CD4-positive, alpha-beta T cell (primary cell): Measurements from ENCODE around the gene TLR8. TPM values are rescaled to one million over a fixed set of nuclear protein-coding genes. Genes with fewer than 3 reads are reported as not detected.
"Not testable (repeated sequence)": the region's sequence is repeated elsewhere in the genome, so short reads cannot be mapped to it uniquely, and the experiment has no call there.

ENCODE experiments used
- ATAC-seq: fragments of 200-7000 bp; cut with Tn5 transposase; one replicate; pipeline ENCODE4 v1.10.0; 2022; ENCODE audit warnings: mild to moderate bottlenecking; ENCODE audit not compliant: poor library complexity
- CTCF ChIA-PET: fragments of 350-600 bp; sonication (Branson Sonifier 250); formaldehyde crosslinking; loops from one replicate; lab custom pipeline; 2021; ENCODE audit warnings: antibody characterized with exemption, inconsistent platforms; lab: Charles Lee
- POLR2A ChIA-PET: fragments of 350-600 bp; sonication (Branson Sonifier 250); formaldehyde crosslinking; loops from one replicate; lab custom pipeline; 2021; ENCODE audit warnings: antibody characterized with exemption, inconsistent platforms; lab: Charles Lee
- DNase-seq, 14 experiments: peaks; one replicate each; pipeline ENCODE4 v3.0.0-alpha.2; 2013 to 2020; ENCODE audit warnings: mixed read lengths in 2 of 14
- H3K27ac ChIP-seq, 2 donors: one replicate each; pipeline versions ENCODE4 v1.5.1 to v1.7.0; 2013; ENCODE audit warnings: low read length in 2 of 2, low read depth in 1 of 2, mild to moderate bottlenecking in 1 of 2
- H3K27me3 ChIP-seq, 2 experiments: 1 replicate in 1 of 2; 2 replicates in 1 of 2; pipeline versions ENCODE4 v1.6.1 to v1.7.0; 2013; ENCODE audit warnings: low read length in 2 of 2, control low read depth in 1 of 2, mild to moderate bottlenecking in 1 of 2, moderate library complexity in 1 of 2; ENCODE audit not compliant: insufficient read depth in 2 of 2, control insufficient read depth in 1 of 2
- H3K36me3 ChIP-seq: one replicate; pipeline ENCODE4 v1.6.1; 2013; ENCODE audit warnings: low read length, control low read depth; ENCODE audit not compliant: insufficient read depth
- H3K4me1 ChIP-seq: one replicate; pipeline ENCODE4 v1.6.1; 2013; ENCODE audit warnings: low read length, control low read depth; ENCODE audit not compliant: insufficient read depth
- H3K4me3 ChIP-seq: one replicate; pipeline ENCODE4 v1.5.1; 2013; ENCODE audit warnings: mild to moderate bottlenecking, low read length, moderate library complexity
- H3K9me3 ChIP-seq, 2 experiments: 1 replicate in 1 of 2; 2 replicates in 1 of 2; pipeline versions ENCODE4 v1.6.1 to v1.7.0; 2013; ENCODE audit warnings: low read length in 2 of 2, mild to moderate bottlenecking in 2 of 2, control low read depth in 1 of 2, moderate library complexity in 1 of 2; ENCODE audit not compliant: control insufficient read depth in 1 of 2, insufficient read depth in 1 of 2
- H3K27ac Mint-ChIP-seq: one replicate; pipeline ENCODE4 v1.8.0; 2020; ENCODE audit warnings: mixed read lengths
- H3K27me3 Mint-ChIP-seq: one replicate; pipeline ENCODE4 v1.8.0; 2021; ENCODE audit warnings: mixed read lengths
- H3K36me3 Mint-ChIP-seq: one replicate; pipeline ENCODE4 v1.8.0; 2021; ENCODE audit warnings: low read depth, mixed read lengths
- H3K4me1 Mint-ChIP-seq: one replicate; pipeline ENCODE4 v1.8.0; 2021; ENCODE audit warnings: low read depth, mixed read lengths
- H3K4me3 Mint-ChIP-seq: one replicate; pipeline ENCODE4 v1.8.0; 2020; ENCODE audit warnings: mild to moderate bottlenecking, mixed read lengths
- H3K9me3 Mint-ChIP-seq: one replicate; pipeline ENCODE4 v1.8.0; 2020; ENCODE audit warnings: mixed read lengths
- CTCF ChIP-seq: fragments of 200-600 bp; IDR thresholded peaks from one replicate; pipeline ENCODE4 v1.8.0; 2022; ENCODE audit warnings: antibody characterized with exemption, mild to moderate bottlenecking
- intact Hi-C, 2 experiments: fragments of 100-400 bp; cut with DNase I in 1 of 2; cut with micrococcal nuclease in 1 of 2; formaldehyde crosslinking; loops; one replicate each; pipeline versions ENCODE4 v1.15.1 to v1.9.0; 2023 to 2025; cut with DNase I, micrococcal nuclease
- total RNA-seq, 174 experiments: library from RNA in 2 of 174; stranded (reverse) in 2 of 174; gene quantifications; one replicate each; pipeline ENCODE4 v1.2.3 and lab custom pipeline; 2021 to 2026

The TLR8 gene
- total RNA-seq, 2 experiments from 2014 or later, result 0.08 TPM

GRCh38 chrX:12936947-12937346 is 30.5 kb downstream of the TLR8 start:
- no peak for ATAC-seq
- no peak overlapping the region for H3K4me3 Mint-ChIP-seq
- H3K9me3 Mint-ChIP-seq, result no peaks in the 10 kb centered on the region
- no peak for TF ChIP-seq CTCF
- no peak for DNase-seq
- no peaks in the 10 kb centered on the region for H3K4me1 Mint-ChIP-seq
- Histone ChIP-seq H3K27me3 (no peaks in the 10 kb centered on the region), H3K36me3 (no peaks in the 10 kb centered on the region), H3K27ac (no peak overlapping the region), H3K9me3 (no peaks in the 10 kb centered on the region), H3K4me1 (no peaks in the 10 kb centered on the region), H3K4me3 (no peak overlapping the region)
- H3K27ac Mint-ChIP-seq, result no peak overlapping the region
- H3K27me3 Mint-ChIP-seq, result no peaks in the 10 kb centered on the region
- no peaks in the 10 kb centered on the region for H3K36me3 Mint-ChIP-seq
- POLR2A ChIA-PET, result no interaction called here
- intact Hi-C loops, result no loop called here
- CTCF ChIA-PET, result interaction anchor here (2.3 kb wide), 1 partner anchor 10 kb away, joined by 15 read pairs; no protein-coding TSS in a partner anchor

- H3K27me3 ChIP-seq, DNase-seq, H3K27ac Mint-ChIP-seq, H3K4me1 Mint-ChIP-seq, H3K4me3 ChIP-seq, H3K36me3 ChIP-seq, POLR2A ChIA-PET, H3K4me1 ChIP-seq, H3K27ac ChIP-seq, H3K9me3 Mint-ChIP-seq, CTCF ChIA-PET, ATAC-seq, H3K27me3 Mint-ChIP-seq, H3K36me3 Mint-ChIP-seq, H3K4me3 Mint-ChIP-seq, H3K9me3 ChIP-seq: not testable (repeated sequence)
- intact Hi-C loops, result loop anchor here in 1 of 2 experiments (10.0 kb wide), 1 partner anchor 404 kb away; no protein-coding TSS in a partner anchor
Observed at GRCh38 chrX:12940471-12940870, 34.1 kb downstream of the TLR8 start.

GRCh38 chrX:12943592-12943991 is 37.2 kb downstream of the TLR8 start:
- peaks cover 26% of the 10 kb centered on the region for H3K4me1 Mint-ChIP-seq
- H3K4me1 ChIP-seq, result peaks cover 20% of the 10 kb centered on the region
- DNase-seq, H3K36me3 ChIP-seq, H3K27ac ChIP-seq, POLR2A ChIA-PET, H3K27me3 ChIP-seq, H3K36me3 Mint-ChIP-seq, H3K27ac Mint-ChIP-seq, H3K9me3 ChIP-seq, H3K4me3 Mint-ChIP-seq, CTCF ChIA-PET, H3K4me3 ChIP-seq, ATAC-seq, H3K9me3 Mint-ChIP-seq, H3K27me3 Mint-ChIP-seq: not testable (repeated sequence)
- intact Hi-C loops, result loop anchor here in 1 of 2 experiments (10.0 kb wide), 1 partner anchor 401 kb away; no protein-coding TSS in a partner anchor

- H3K36me3 Mint-ChIP-seq, H3K9me3 Mint-ChIP-seq, POLR2A ChIA-PET, CTCF ChIA-PET, H3K27me3 Mint-ChIP-seq, H3K4me3 Mint-ChIP-seq, DNase-seq, H3K9me3 ChIP-seq, ATAC-seq, H3K27ac Mint-ChIP-seq, H3K27ac ChIP-seq, H3K36me3 ChIP-seq, H3K27me3 ChIP-seq, H3K4me3 ChIP-seq: not testable (repeated sequence)
- H3K4me1 ChIP-seq, result peaks cover 29% of the 10 kb centered on the region
- intact Hi-C loops, result loop anchor here in 1 of 2 experiments (10.0 kb wide), 1 partner anchor 400 kb away; no protein-coding TSS in a partner anchor
- peaks cover 34% of the 10 kb centered on the region for H3K4me1 Mint-ChIP-seq
Observed at GRCh38 chrX:12944452-12944851, 38.0 kb downstream of the TLR8 start.
